ENCODE measurements around the gene PROK2.
A peak's percentile ranks its signal among the peaks of the same experiment; 100 is the strongest.

PROK2 gene

GRCh38 chr3:71797455-71797854 is 12.5 kb upstream of the PROK2 start:
- peaks cover 0 to 22% (median 17%) of the 10 kb centered on the region in 10 experiments; a peak in 16 of 20 replicates for H3K4me1 ChIP-seq
- H3K36me3 ChIP-seq, result no peaks in the 10 kb centered on the region
- no peaks in the 10 kb centered on the region for H4K20me1 ChIP-seq
- H3K4me3 ChIP-seq, result no peak overlapping the region
- no peaks in the 10 kb centered on the region for H3K27me3 ChIP-seq
- no peak overlapping the region for H3K9ac ChIP-seq
- no peak for TF ChIP-seq Cebpa-rat (IDR thresholded peaks at IDR 0.05)
- H3K4me2 ChIP-seq, result no peak overlapping the region; a peak in 1 of 22 replicates
- H3K27ac ChIP-seq, result no peak overlapping the region
- H3K9me3 ChIP-seq (replicated peaks in 1 of 11), result no peaks in the 10 kb centered on the region

GRCh38 chr3:71796290-71796689 is 11.3 kb upstream of the PROK2 start:
- Histone ChIP-seq H3K27ac (no peak overlapping the region), H3K4me2 (no peak overlapping the region), H3K4me3 (no peak overlapping the region), H3K36me3 (no peaks in the 10 kb centered on the region), H3K27me3 (no peaks in the 10 kb centered on the region), H4K20me1 (no peaks in the 10 kb centered on the region), H3K9ac (no peak overlapping the region), H3K9me3 (replicated peaks in 1 of 11) (no peaks in the 10 kb centered on the region), H3K4me1 (peaks cover 0 to 11% (median 6%) of the 10 kb centered on the region in 10 experiments; a peak in 12 of 20 replicates)
- TF ChIP-seq Cebpa-rat (IDR thresholded peaks at IDR 0.05), result no peak

GRCh38 chr3:71791634-71792033 is 6.7 kb upstream of the PROK2 start:
- no peak overlapping the region for H3K4me3 ChIP-seq
- no peaks in the 10 kb centered on the region for H3K36me3 ChIP-seq
- TF ChIP-seq Cebpa-rat (IDR thresholded peaks at IDR 0.05), result no peak
- no peak overlapping the region for H3K9ac ChIP-seq
- H3K9me3 ChIP-seq (replicated peaks in 1 of 11), result no peaks in the 10 kb centered on the region
- no peaks in the 10 kb centered on the region for H3K4me1 ChIP-seq
- H3K27ac ChIP-seq, result no peak overlapping the region
- peaks cover 12 to 15% (median 14%) of the 10 kb centered on the region in 11 experiments for H3K27me3 ChIP-seq
- H4K20me1 ChIP-seq, result no peaks in the 10 kb centered on the region
- H3K4me2 ChIP-seq, result no peak overlapping the region

- Histone ChIP-seq H3K9me3 (replicated peaks in 1 of 11) (no peaks in the 10 kb centered on the region), H3K4me2 (no peak overlapping the region), H3K4me1 (peaks cover 0 to 10% (median 5%) of the 10 kb centered on the region in 10 experiments; a peak in 16 of 20 replicates), H3K27me3 (peaks cover 29 to 32% (median 31%) of the 10 kb centered on the region in 11 experiments), H4K20me1 (peaks cover 0 to 3% (median 0%) of the 10 kb centered on the region in 11 experiments; a peak in 2 of 22 replicates), H3K9ac (no peak overlapping the region), H3K4me3 (no peak overlapping the region), H3K36me3 (no peaks in the 10 kb centered on the region), H3K27ac (no peak overlapping the region)
- TF ChIP-seq Cebpa-rat (IDR thresholded peaks at IDR 0.05), result no peak
Measured at GRCh38 chr3:71789922-71790321, 5.0 kb upstream of the PROK2 start.

- peaks cover 8 to 20% (median 14%) of the 10 kb centered on the region in 10 experiments; a peak in 19 of 20 replicates for H3K4me1 ChIP-seq
- peaks cover 0 to 13% (median 0%) of the 10 kb centered on the region in 11 experiments; a peak in 4 of 22 replicates for H4K20me1 ChIP-seq
- no peak overlapping the region for H3K27ac ChIP-seq
- no peak overlapping the region for H3K4me2 ChIP-seq
- no peaks in the 10 kb centered on the region for H3K9me3 ChIP-seq (replicated peaks in 1 of 11)
- TF ChIP-seq Cebpa-rat (IDR thresholded peaks at IDR 0.05), result no peak
- H3K9ac ChIP-seq, result no peak overlapping the region
- no peaks in the 10 kb centered on the region for H3K36me3 ChIP-seq
- peaks cover 49 to 52% (median 51%) of the 10 kb centered on the region in 11 experiments for H3K27me3 ChIP-seq
- no peak overlapping the region for H3K4me3 ChIP-seq
Measured at GRCh38 chr3:71787851-71788405, 3.0 kb upstream of the PROK2 start.

- H4K20me1 ChIP-seq, result peaks cover 0 to 13% (median 0%) of the 10 kb centered on the region in 11 experiments; a peak in 4 of 22 replicates
- no peaks in the 10 kb centered on the region for H3K9me3 ChIP-seq (replicated peaks in 1 of 11)
- H3K9ac ChIP-seq, result no peak overlapping the region
- peaks cover 11 to 26% (median 14%) of the 10 kb centered on the region in 10 experiments for H3K4me1 ChIP-seq
- no peak for TF ChIP-seq Cebpa-rat (IDR thresholded peaks at IDR 0.05)
- no peak overlapping the region for H3K27ac ChIP-seq
- no peak overlapping the region for H3K4me2 ChIP-seq
- H3K4me3 ChIP-seq, result no peak overlapping the region
- H3K27me3 ChIP-seq, result peaks cover 63 to 66% (median 65%) of the 10 kb centered on the region in 11 experiments
- no peaks in the 10 kb centered on the region for H3K36me3 ChIP-seq
Measured at GRCh38 chr3:71786551-71786950, 1.6 kb upstream of the PROK2 start.

- no peak overlapping the region for H3K4me3 ChIP-seq
- peaks cover 12 to 29% (median 16%) of the 10 kb centered on the region in 10 experiments for H3K4me1 ChIP-seq
- no peaks in the 10 kb centered on the region for H3K9me3 ChIP-seq (replicated peaks in 1 of 11)
- H4K20me1 ChIP-seq, result peaks cover 0 to 13% (median 0%) of the 10 kb centered on the region in 11 experiments; a peak in 4 of 22 replicates
- H3K4me2 ChIP-seq, result no peak overlapping the region
- H3K27me3 ChIP-seq, result peaks cover 64 to 70% (median 68%) of the 10 kb centered on the region in 11 experiments
- TF ChIP-seq Cebpa-rat (IDR thresholded peaks at IDR 0.05), result no peak
- H3K27ac ChIP-seq, result no peak overlapping the region
- no peak overlapping the region for H3K9ac ChIP-seq
- H3K36me3 ChIP-seq, result no peaks in the 10 kb centered on the region
Measured at GRCh38 chr3:71786217-71786549, 1.2 kb upstream of the PROK2 start.

GRCh38 chr3:71785532-71786216 is 726 bp upstream of the PROK2 start:
- H3K27ac ChIP-seq, result peak overlapping the region in 2 of 11 experiments; percentile 48 to 71; a peak in 2 of 22 replicates
- H3K4me2 ChIP-seq, result peak overlapping the region; percentile 91 to 99 (median 94)

GRCh38 chr3:71784201-71784913 is 591 bp downstream of the PROK2 start:
- H3K9ac ChIP-seq, result peak overlapping the region; percentile 41 to 70 (median 61); a peak in 19 of 22 replicates
- peaks cover 64 to 75% (median 71%) of the 10 kb centered on the region in 11 experiments for H3K27me3 ChIP-seq
- H4K20me1 ChIP-seq, result peaks cover 0 to 13% (median 0%) of the 10 kb centered on the region in 11 experiments; a peak in 4 of 22 replicates
- peak overlapping the region; percentile 51 to 73 (median 61) for H3K4me3 ChIP-seq
- no peak for TF ChIP-seq Cebpa-rat (IDR thresholded peaks at IDR 0.05)
- H3K4me1 ChIP-seq, result peaks cover 26 to 48% (median 34%) of the 10 kb centered on the region in 10 experiments
- no peaks in the 10 kb centered on the region for H3K9me3 ChIP-seq (replicated peaks in 1 of 11)
- H3K27ac ChIP-seq, result peak overlapping the region in 6 of 11 experiments; percentile 30 to 71 (median 53); a peak in 13 of 22 replicates
- peak overlapping the region; percentile 91 to 99 (median 94) for H3K4me2 ChIP-seq
- H3K36me3 ChIP-seq, result no peaks in the 10 kb centered on the region

More at GRCh38 chr3:71785532-71786216, 726 bp upstream of the PROK2 start:
- peaks cover 0 to 13% (median 0%) of the 10 kb centered on the region in 11 experiments; a peak in 4 of 22 replicates for H4K20me1 ChIP-seq
- peak overlapping the region; percentile 51 to 73 (median 61); a peak in 16 of 20 replicates for H3K4me3 ChIP-seq
- H3K4me1 ChIP-seq, result peaks cover 12 to 34% (median 21%) of the 10 kb centered on the region in 10 experiments
- H3K27me3 ChIP-seq, result peaks cover 64 to 73% (median 71%) of the 10 kb centered on the region in 11 experiments
- TF ChIP-seq Cebpa-rat (IDR thresholded peaks at IDR 0.05), result no peak
- H3K36me3 ChIP-seq, result no peaks in the 10 kb centered on the region
- peak overlapping the region in 7 of 11 experiments; percentile 48 to 70 (median 64); a peak in 8 of 22 replicates for H3K9ac ChIP-seq
- H3K9me3 ChIP-seq (replicated peaks in 1 of 11), result no peaks in the 10 kb centered on the region
